Keratinocyte (primary cell): ENCODE measurements around the gene FOXA2.

Experiments
- CTCF ChIP-seq, 3 experiments: IDR thresholded peaks in 1 of 3; conservative IDR thresholded peaks in 1 of 3; optimal IDR thresholded peaks in 1 of 3; 2 replicates in 2 of 3; 3 replicates in 1 of 3; pipeline versions ENCODE3 to v1.5.1; 2011; ENCODE audit warnings: low read length in 3 of 3, mild to moderate bottlenecking in 3 of 3, moderate library complexity in 2 of 3, control low read depth in 1 of 3, inconsistent platforms in 1 of 3; ENCODE audit not compliant: insufficient read depth in 2 of 3; ENCODE audit errors: extremely low read depth in 1 of 3
- EZH2 ChIP-seq: IDR thresholded peaks from one replicate; pipeline ENCODE4 v1.6.1; 2012; ENCODE audit warnings: inconsistent platforms, mild to moderate bottlenecking, low read length, moderate library complexity

GRCh38 chr20:22540832-22541231, 43.5 kb downstream of the FOXA2 start:
- TF ChIP-seq CTCF (optimal IDR thresholded peaks at IDR 0.05 in 1 of 3, IDR thresholded peaks at IDR 0.05 in 1 of 3, conservative IDR thresholded peaks at IDR 0.05 in 1 of 3; ENCODE audit: extremely low read depth in 1 of 3, insufficient read depth in 2 of 3, low read length in 3 of 3) (no peak), EZH2 (no peak)
